Glutamatergic neuron (in vitro differentiated cells): ENCODE measurements around the gene ACOXL. TPM values are rescaled to one million over a fixed set of nuclear protein-coding genes. Genes with fewer than 3 reads are reported as not detected.

Experiments used
- DNase-seq: peaks from one replicate; pipeline ENCODE4 v3.0.0; 2022
- H3K27ac Mint-ChIP-seq: one replicate; pipeline ENCODE4 v1.8.0; 2020; ENCODE audit warnings: mild to moderate bottlenecking, mixed read lengths, inconsistent platforms; ENCODE audit not compliant: unreplicated experiment
- H3K27me3 Mint-ChIP-seq: one replicate; pipeline ENCODE4 v1.8.0; 2020; ENCODE audit warnings: mild to moderate bottlenecking, moderate library complexity, mixed read lengths, inconsistent platforms; ENCODE audit not compliant: unreplicated experiment
- H3K36me3 Mint-ChIP-seq: one replicate; pipeline ENCODE4 v1.8.0; 2020; ENCODE audit warnings: mild to moderate bottlenecking, mixed read lengths, inconsistent platforms; ENCODE audit not compliant: unreplicated experiment
- H3K4me1 Mint-ChIP-seq: one replicate; pipeline ENCODE4 v1.8.0; 2020; ENCODE audit warnings: mild to moderate bottlenecking, low read depth, mixed read lengths, inconsistent platforms; ENCODE audit not compliant: unreplicated experiment
- H3K4me3 Mint-ChIP-seq: one replicate; pipeline ENCODE4 v1.8.0; 2020; ENCODE audit warnings: mild to moderate bottlenecking, mixed read lengths, inconsistent platforms; ENCODE audit not compliant: unreplicated experiment
- H3K9me3 Mint-ChIP-seq: one replicate; pipeline ENCODE4 v1.8.0; 2020; ENCODE audit warnings: mild to moderate bottlenecking, moderate library complexity, mixed read lengths, inconsistent platforms; ENCODE audit not compliant: unreplicated experiment
- total RNA-seq: library from RNA; stranded (reverse); fragmentation: NEBNext Ultra II Directional; extraction: Animal tissue kit (Norgen Biotek cat#: 25700); gene quantifications from one replicate; pipeline ENCODE4 v1.2.1, GENCODE V29; 2021; ENCODE audit not compliant: unreplicated experiment
- TF ChIP-seq, protein P1 (sequence below): fragments of 200-600 bp; sonication (generic); IDR thresholded peaks from one replicate; pipeline ENCODE4 v1.5.0; 2021; ENCODE audit not compliant: partially characterized antibody, unreplicated experiment

The ACOXL gene
- total RNA-seq, 1 donor from 2014 or later, result 1.4 TPM

DNA sequence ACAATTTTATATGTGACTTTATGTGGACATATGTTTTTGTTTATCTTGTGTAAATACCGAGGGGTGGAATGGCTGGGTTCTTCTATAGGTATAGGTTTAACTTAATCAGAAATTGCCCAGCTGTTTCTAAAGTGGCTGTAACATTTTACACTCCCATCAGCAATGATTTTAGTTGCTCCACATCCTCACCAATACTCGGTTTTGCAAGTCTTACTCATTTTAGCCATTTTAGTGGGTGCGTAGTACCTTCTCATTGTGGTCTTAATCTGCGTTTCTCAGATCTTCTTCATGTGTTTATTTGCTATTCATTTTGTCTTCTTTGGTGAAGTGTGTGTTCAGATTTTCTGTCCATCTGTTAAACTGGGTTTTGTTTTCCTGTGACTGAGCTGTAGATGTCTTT lies 292.9 kb downstream of the ACOXL start:
- Mint-ChIP-seq H3K36me3 (peaks cover 5% of the 10 kb centered on the region), H3K27me3 (peaks cover 4% of the 10 kb centered on the region)

DNA sequence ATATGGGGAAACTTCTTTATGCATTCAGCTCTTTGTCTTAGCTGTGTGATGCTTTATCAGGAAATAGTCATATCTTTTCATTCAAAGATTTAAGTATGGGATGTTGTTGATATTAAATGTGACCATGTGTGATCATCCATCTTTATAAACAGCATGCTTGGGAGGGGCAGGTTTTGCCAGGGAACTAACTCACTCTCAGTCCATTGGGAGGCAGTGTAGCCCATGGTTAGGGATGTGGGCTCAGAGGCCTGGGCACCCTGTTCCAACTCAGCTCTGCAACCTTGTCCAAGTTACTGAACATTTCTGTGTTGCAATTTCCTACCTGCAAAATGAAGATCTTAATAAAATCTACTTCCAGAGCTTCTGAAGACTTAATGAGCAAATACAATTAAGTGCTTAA lies 296.3 kb downstream of the ACOXL start:
- DNase-seq, result no peak
- Mint-ChIP-seq H3K27ac (no peak overlapping the region), H3K4me1 (peaks cover 4% of the 10 kb centered on the region), H3K27me3 (peaks cover 5% of the 10 kb centered on the region), H3K9me3 (no peaks in the 10 kb centered on the region), H3K36me3 (no peaks in the 10 kb centered on the region), H3K4me3 (no peak overlapping the region)
- TF ChIP-seq, protein P1, sequence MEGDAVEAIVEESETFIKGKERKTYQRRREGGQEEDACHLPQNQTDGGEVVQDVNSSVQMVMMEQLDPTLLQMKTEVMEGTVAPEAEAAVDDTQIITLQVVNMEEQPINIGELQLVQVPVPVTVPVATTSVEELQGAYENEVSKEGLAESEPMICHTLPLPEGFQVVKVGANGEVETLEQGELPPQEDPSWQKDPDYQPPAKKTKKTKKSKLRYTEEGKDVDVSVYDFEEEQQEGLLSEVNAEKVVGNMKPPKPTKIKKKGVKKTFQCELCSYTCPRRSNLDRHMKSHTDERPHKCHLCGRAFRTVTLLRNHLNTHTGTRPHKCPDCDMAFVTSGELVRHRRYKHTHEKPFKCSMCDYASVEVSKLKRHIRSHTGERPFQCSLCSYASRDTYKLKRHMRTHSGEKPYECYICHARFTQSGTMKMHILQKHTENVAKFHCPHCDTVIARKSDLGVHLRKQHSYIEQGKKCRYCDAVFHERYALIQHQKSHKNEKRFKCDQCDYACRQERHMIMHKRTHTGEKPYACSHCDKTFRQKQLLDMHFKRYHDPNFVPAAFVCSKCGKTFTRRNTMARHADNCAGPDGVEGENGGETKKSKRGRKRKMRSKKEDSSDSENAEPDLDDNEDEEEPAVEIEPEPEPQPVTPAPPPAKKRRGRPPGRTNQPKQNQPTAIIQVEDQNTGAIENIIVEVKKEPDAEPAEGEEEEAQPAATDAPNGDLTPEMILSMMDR, result no peak

More for the DNA sequence above, 292.9 kb downstream of the ACOXL start:
- H3K4me1 Mint-ChIP-seq, result peaks cover 2% of the 10 kb centered on the region
- no peak overlapping the region for H3K27ac Mint-ChIP-seq
- peaks cover 3% of the 10 kb centered on the region for H3K9me3 Mint-ChIP-seq
- TF ChIP-seq, protein P1, result no peak
- no peak overlapping the region for H3K4me3 Mint-ChIP-seq
- no peak for DNase-seq

DNA sequence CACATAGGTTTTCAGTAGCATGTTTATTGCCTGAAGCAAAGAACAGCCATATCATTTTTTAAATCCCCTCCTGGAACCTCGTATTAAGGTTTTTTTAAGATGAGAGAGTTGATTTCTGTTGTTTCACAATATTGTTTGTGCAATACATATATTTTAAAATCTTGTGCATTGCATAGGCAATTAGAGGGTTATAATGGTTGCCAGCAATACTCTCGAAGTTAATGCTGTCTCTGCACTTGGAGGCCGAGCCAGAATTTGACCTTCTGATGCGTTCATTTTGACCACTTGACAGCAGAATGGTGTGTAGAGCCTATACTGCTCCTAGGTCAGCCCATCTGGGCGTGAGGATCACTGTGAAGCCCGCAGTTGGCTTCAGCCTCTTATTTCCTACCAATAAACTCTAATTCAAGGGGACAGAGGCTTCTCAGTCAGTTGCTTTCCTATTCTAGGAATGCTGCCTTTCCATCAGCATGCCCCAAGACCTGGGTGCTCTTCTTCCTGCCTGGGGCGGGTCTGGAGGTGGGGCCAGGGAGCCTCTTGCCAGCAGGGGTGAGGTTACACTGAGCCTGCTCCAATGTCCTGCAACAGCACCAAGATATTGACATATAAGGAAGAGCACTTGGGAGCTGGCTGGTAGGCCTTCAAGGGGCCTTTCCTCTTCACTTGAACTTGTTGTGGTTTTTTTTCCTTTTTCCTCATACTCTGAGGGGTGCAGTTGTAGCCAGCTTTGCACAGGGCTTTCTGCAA lies 297.0 kb downstream of the ACOXL start:
- no peaks in the 10 kb centered on the region for H3K9me3 Mint-ChIP-seq
- TF ChIP-seq, protein P1, result no peak
- no peak overlapping the region for H3K4me3 Mint-ChIP-seq
- no peak for DNase-seq
- H3K27ac Mint-ChIP-seq, result no peak overlapping the region
- peaks cover 6% of the 10 kb centered on the region for H3K4me1 Mint-ChIP-seq
- peaks cover 5% of the 10 kb centered on the region for H3K27me3 Mint-ChIP-seq
- H3K36me3 Mint-ChIP-seq, result no peaks in the 10 kb centered on the region

DNA sequence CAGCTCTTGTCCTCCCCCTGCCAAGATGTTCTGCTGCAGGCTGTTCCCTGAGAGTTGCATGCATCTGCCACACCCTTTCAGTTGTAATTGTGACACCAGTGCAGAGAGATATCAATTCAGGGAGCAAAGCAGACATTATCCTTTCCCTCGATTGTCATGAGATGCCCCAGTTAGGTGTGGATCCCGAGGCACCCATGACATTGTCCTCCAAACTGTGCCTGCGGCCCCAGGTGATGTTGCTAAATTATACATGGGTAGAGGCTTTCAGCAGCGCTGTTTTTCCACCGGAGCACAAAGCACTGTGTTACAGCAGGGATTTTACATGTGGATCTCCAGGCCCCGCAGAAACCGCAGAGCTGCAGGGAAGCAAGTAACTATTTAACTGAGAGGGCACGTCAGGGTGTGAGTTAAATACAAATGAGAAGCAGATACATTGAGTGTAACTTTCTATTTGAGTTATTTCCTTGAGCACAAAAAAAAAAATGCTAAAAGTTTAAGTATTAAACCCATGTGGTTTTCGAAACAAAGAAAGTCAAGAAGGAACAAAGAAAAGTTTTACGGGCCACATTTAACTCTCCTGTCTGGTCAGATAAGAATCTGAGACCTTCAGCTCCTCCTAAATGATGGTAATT lies 298.0 kb downstream of the ACOXL start:
- H3K9me3 Mint-ChIP-seq, result no peaks in the 10 kb centered on the region
- DNase-seq, result no peak
- no peaks in the 10 kb centered on the region for H3K36me3 Mint-ChIP-seq
- peaks cover 4% of the 10 kb centered on the region for H3K27me3 Mint-ChIP-seq
- no peak overlapping the region for H3K27ac Mint-ChIP-seq
- H3K4me1 Mint-ChIP-seq, result peaks cover 10% of the 10 kb centered on the region
- H3K4me3 Mint-ChIP-seq, result no peak overlapping the region
- TF ChIP-seq, protein P1, result no peak

DNA sequence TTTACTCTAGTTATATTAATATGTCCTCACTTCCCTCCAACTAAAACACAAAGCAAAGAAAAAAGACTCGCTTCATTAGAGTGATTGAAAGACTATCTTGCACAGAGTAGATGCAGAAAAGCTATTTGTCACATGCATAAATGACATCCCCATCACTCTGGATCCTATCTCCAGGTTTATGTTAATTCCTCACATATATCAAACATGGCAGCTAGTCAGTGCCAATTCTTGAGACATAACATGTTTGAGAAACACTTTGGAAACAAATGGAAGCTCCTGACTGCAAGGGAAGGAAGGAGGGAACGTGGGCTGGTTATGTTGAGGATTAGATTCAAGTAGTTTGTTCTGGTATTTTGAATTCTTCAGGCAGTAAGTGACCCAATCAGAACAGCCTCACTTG lies 298.6 kb downstream of the ACOXL start:
- no peak overlapping the region for H3K4me3 Mint-ChIP-seq
- no peaks in the 10 kb centered on the region for H3K36me3 Mint-ChIP-seq
- no peak overlapping the region for H3K27ac Mint-ChIP-seq
- peaks cover 4% of the 10 kb centered on the region for H3K27me3 Mint-ChIP-seq
- H3K4me1 Mint-ChIP-seq, result peaks cover 10% of the 10 kb centered on the region
- H3K9me3 Mint-ChIP-seq, result no peaks in the 10 kb centered on the region
- DNase-seq, result no peak
- TF ChIP-seq, protein P1, result no peak
